Pancreas (tissue), 10 donors: Measurements from ENCODE around the gene GPRC5B. TPM values are rescaled to one million over a fixed set of nuclear protein-coding genes. Genes with fewer than 3 reads are reported as not detected.

Experiments used
- ATAC-seq, 4 donors: fragments of 200-7000 bp; cut with Tn5 transposase; one replicate each; pipeline versions ENCODE4 v1.8.0 to v1.9.1; 2020; ENCODE audit warnings: mild to moderate bottlenecking in 4 of 4, moderate library complexity in 4 of 4
- DNase-seq, 6 donors: peaks; one replicate each; pipeline ENCODE4 v3.0.0-alpha.2; 2020
- FAIRE-seq: peaks from 2 replicates; lab custom pipeline; 2012; peaks lifted over from hg19 to GRCh38; lab: Jason Lieb, UNC
- H3K27ac ChIP-seq, 4 donors: fragments of 200-600 bp; sonication (generic); 1 replicate in 3 of 4; 2 replicates in 1 of 4; pipeline versions ENCODE4 v1.5.0 to v1.8.0; 2020
- H3K27me3 ChIP-seq, 4 donors: fragments of 200-600 bp; one replicate each; pipeline ENCODE4 v1.8.0; 2021
- H3K36me3 ChIP-seq, 3 donors: fragments of 200-600 bp; sonication (generic) in 1 of 3; one replicate each; pipeline versions ENCODE4 v1.5.0 to v1.8.0; 2020 to 2021
- H3K4me1 ChIP-seq, 3 donors: fragments of 200-600 bp; one replicate each; pipeline ENCODE4 v1.8.0; 2021
- H3K4me3 ChIP-seq, 4 donors: fragments of 200-600 bp; sonication (generic) in 2 of 4; one replicate each; pipeline versions ENCODE4 v1.5.0 to v1.8.0; 2020 to 2021
- H3K9me3 ChIP-seq, 4 donors: fragments of 200-600 bp; one replicate each; pipeline ENCODE4 v1.8.0; 2021
- WGBS, 2 donors: extraction: QIAGEN DNeasy Blood & Tissue Kit; methylation state at CpG; one replicate each; pipeline ENCODE4 v1.1.7; 2013; 5-methylcytosine and 5-hydroxymethylcytosine counted together
- intact Hi-C, 3 donors: fragments of 100-400 bp; cut with DNase I; formaldehyde crosslinking; loops; one replicate each; pipeline versions ENCODE4 v1.11.1 to v1.14.2; 2022
- polyA plus RNA-seq, 2 donors: library from polyadenylated mRNA; stranded (reverse); fragments of 200-250 nt; gene quantifications; one replicate each; pipeline ENCODE4 v1.2.3, GENCODE V29; 2013
- total RNA-seq, 6 donors: library from RNA; stranded (reverse); fragmentation: NEBNext Ultra II Directional in 4 of 6; extraction: Animal tissue kit (Norgen Biotek cat#: 25700) in 4 of 6; gene quantifications; one replicate each; pipeline versions ENCODE4 v1.2.1 to v1.2.4, GENCODE V29; 2021 to 2023
- TF ChIP-seq, protein P1 (sequence below), 4 donors: fragments of 200-600 bp; sonication (generic) in 3 of 4; IDR thresholded peaks; one replicate each; pipeline versions ENCODE4 v1.5.0 to v1.8.0; 2021; ENCODE audit warnings: antibody characterized with exemption in 4 of 4
- donor health status: healthy with polysubstance abuse.
- donor health status: DM: no; HTN: no; CAD: no; lungs with moderate emphysema.
- donor health status: DM: no; HTN: no; CAD: no.
- donor health status: control.
- donor health status: control.
- donor health status: Bipolar disorder and iron deficiency.
- donor health status: DM: yes; HTN: yes; CAD: no.
- donor health status: DM: no; HTN: no; CAD: no.
- donor health status: DM: no; HTN: no; CAD: no.
- donor health status: DM: yes; HTN: yes; CAD: no.

Gene GPRC5B
- total and polyA plus RNA-seq, 8 donors: 20.0 to 95.5 (median 27.4) TPM

DNA sequence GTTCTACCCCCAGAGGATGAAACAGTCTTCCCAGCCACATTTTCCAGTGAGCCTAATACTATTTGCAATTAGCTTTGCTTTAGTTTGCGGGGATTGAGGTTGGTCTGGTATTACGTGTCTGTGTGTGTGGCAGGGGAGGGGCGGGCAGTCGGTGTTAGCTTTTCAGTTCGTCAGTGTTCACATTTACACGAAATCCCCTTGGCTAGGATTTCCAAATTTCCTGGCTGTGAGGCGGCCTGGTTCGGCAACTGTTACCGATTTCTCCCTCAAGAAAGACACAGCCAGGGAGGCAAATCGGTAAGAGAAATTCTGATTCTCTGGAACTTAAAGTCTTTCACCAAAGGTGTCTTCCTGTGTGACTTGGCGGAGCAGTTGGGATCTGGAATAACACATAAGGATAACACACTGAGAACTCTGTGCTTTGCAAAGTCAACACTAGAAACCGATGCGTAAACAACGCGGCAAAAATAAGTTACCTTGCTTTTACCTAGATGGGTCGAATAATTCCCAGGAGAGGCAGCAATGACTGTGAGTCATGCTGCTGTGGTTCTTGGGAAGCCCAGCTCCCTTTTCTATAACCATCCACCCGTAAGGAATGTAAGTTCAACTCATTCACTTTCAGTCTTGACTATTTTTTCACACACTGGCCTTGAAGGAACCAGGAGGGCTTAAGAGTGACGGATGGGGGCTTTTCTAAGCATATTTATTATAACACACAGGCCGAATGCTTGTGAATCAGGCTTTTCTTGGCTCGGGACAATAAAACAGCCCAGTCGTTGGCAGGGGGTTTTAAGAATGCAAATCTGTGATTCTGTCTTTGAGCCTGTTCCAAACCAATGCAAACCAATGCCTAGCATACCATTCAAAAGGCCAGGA lies 24.2 kb downstream of the GPRC5B start:
- H3K36me3 ChIP-seq: peaks cover 0 to 20% (median 6%) of the 10 kb centered on the region in 3 donors
- intact Hi-C loops: no loop called here
- 87 to 88% methylated on average over 21 of the region's 21 CpGs for WGBS, 2 donors
- no peak overlapping the region for H3K4me3 ChIP-seq
- TF ChIP-seq, protein P1, sequence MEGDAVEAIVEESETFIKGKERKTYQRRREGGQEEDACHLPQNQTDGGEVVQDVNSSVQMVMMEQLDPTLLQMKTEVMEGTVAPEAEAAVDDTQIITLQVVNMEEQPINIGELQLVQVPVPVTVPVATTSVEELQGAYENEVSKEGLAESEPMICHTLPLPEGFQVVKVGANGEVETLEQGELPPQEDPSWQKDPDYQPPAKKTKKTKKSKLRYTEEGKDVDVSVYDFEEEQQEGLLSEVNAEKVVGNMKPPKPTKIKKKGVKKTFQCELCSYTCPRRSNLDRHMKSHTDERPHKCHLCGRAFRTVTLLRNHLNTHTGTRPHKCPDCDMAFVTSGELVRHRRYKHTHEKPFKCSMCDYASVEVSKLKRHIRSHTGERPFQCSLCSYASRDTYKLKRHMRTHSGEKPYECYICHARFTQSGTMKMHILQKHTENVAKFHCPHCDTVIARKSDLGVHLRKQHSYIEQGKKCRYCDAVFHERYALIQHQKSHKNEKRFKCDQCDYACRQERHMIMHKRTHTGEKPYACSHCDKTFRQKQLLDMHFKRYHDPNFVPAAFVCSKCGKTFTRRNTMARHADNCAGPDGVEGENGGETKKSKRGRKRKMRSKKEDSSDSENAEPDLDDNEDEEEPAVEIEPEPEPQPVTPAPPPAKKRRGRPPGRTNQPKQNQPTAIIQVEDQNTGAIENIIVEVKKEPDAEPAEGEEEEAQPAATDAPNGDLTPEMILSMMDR (IDR thresholded peaks at IDR 0.05): no peak
- no peaks in the 10 kb centered on the region for H3K4me1 ChIP-seq
- ATAC-seq (no peak), FAIRE-seq (no peak), DNase-seq (peak in 1 of 6 donors; percentile 13)
- no peaks in the 10 kb centered on the region for H3K9me3 ChIP-seq
- no peaks in the 10 kb centered on the region for H3K27me3 ChIP-seq
- H3K27ac ChIP-seq: no peak overlapping the region

DNA sequence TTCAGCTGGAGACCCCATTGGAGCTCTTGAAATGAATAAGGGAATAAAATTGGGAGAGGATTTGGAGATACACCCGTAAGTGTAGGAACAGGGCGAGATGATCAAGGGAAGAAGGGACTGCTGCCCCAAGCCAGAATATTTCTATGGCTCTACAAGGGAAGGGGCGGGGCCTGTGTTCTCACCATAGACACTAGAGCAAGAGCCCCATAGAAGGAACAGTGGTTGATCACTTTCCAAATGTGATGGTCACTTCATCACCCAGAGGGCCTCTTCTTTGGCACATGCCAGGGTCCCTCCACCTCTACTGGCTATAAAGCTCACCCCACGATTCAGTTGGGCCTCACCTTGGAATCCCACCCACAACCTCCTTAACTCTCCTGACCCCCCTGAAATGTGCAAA lies 25.0 kb downstream of the GPRC5B start:
- no peak for DNase-seq
- WGBS, 2 donors: 88 to 90% methylated on average over 4 of the region's 4 CpGs
- Histone ChIP-seq H3K9me3 (no peaks in the 10 kb centered on the region), H3K4me1 (no peaks in the 10 kb centered on the region), H3K36me3 (peaks cover 0 to 20% (median 6%) of the 10 kb centered on the region in 3 donors), H3K27me3 (no peaks in the 10 kb centered on the region), H3K27ac (no peak overlapping the region), H3K4me3 (no peak overlapping the region)
- no peak for ATAC-seq
- no peak for FAIRE-seq
- intact Hi-C loops: no loop called here
- TF ChIP-seq, protein P1 (IDR thresholded peaks at IDR 0.05): no peak

DNA sequence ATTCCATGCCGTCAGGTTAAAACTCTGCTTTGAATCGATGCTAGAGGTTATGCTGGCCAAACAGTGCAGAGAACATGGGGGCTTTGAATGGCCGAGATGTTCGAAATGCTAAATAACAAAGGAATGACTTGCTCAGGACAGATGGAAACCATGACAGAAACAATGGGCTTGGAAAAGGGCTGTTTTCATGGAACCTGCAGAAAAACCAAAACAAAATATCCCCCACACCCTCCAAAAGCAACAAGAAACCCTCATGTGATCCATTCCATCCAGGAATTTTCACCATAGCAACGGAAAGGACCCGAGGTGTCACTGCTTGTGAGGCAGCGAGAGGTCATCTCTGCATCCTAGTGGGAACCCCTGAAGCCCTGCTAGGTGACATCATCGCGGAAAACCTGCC lies 25.5 kb downstream of the GPRC5B start:
- 94% methylated on average over 9 of the region's 9 CpGs for WGBS, 2 donors
- TF ChIP-seq, protein P1 (IDR thresholded peaks at IDR 0.05): no peak
- DNase-seq (no peak), FAIRE-seq (no peak), ATAC-seq (no peak)
- intact Hi-C loops: no loop called here
- Histone ChIP-seq H3K9me3 (no peaks in the 10 kb centered on the region), H3K27me3 (no peaks in the 10 kb centered on the region), H3K36me3 (peaks cover 0 to 20% (median 6%) of the 10 kb centered on the region in 3 donors), H3K4me1 (no peaks in the 10 kb centered on the region), H3K4me3 (no peak overlapping the region), H3K27ac (no peak overlapping the region)

DNA sequence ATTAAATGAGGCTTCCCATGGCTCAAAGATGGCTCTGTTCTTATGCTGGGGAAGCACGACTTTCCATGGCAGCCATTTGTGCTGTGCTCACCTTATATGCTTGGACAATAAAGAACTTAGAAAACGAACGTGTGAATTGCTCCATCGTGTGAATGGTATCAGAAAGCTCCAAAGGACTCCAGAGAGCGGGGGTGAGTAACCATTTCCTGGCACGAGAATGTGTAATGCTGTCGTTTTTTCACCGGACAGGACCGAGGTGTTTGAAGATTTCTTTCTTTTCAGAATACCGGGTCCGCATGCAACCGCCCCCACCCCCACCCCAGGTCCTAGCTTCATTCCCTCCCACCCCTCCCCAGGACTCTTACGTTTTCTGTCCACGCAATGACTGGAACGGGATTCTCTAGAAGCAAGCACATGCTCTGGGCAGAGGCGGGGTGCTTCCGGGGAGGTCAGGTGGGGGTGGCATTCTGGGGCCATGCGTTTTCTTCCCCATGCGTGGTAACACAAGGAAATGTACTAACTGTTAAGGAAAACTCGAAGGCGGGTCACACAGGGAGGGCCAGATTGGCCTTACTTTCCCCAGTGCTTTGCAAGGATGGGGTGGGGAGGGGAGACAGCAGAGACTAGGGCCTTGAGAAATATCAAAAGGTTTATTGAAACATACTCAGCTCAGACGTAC lies 26.2 kb downstream of the GPRC5B start:
- no peaks in the 10 kb centered on the region for H3K4me1 ChIP-seq
- H3K9me3 ChIP-seq: no peaks in the 10 kb centered on the region
- FAIRE-seq (no peak), ATAC-seq (no peak), DNase-seq (peak in 1 of 6 donors; percentile 28)
- 86 to 89% methylated on average over 22 of the region's 22 CpGs for WGBS, 2 donors
- H3K36me3 ChIP-seq: peaks cover 0 to 20% (median 6%) of the 10 kb centered on the region in 3 donors
- no peak overlapping the region for H3K27ac ChIP-seq
- intact Hi-C loops: no loop called here
- TF ChIP-seq, protein P1 (IDR thresholded peaks at IDR 0.05): no peak
- no peaks in the 10 kb centered on the region for H3K27me3 ChIP-seq
- H3K4me3 ChIP-seq: no peak overlapping the region
